Fibroblast of skin of left quadriceps (primary cell): Measurements from ENCODE around the gene ASTN2.
A peak's percentile ranks its signal among the peaks of the same experiment; 100 is the strongest.

Experiments
- DNase-seq, 2 experiments: peaks; one replicate each; pipeline ENCODE4 v3.0.0-alpha.2; 2013; ENCODE audit warnings: low read depth in 2 of 2

Gene ASTN2

GRCh38 chr9:116668970-116669695 lies 745.7 kb downstream of the ASTN2 start:
- no peak for DNase-seq

GRCh38 chr9:116663581-116663980 lies 751.3 kb downstream of the ASTN2 start:
- DNase-seq: no peak

GRCh38 chr9:116662646-116663310 lies 752.1 kb downstream of the ASTN2 start:
- DNase-seq: no peak

- peak; percentile 56 to 64 for DNase-seq
Measured at GRCh38 chr9:116661037-116661954, 753.6 kb downstream of the ASTN2 start.

- no peak for DNase-seq
Measured at GRCh38 chr9:116658265-116658664, 756.6 kb downstream of the ASTN2 start.

GRCh38 chr9:116656977-116657376 lies 757.9 kb downstream of the ASTN2 start:
- DNase-seq: no peak

GRCh38 chr9:116656501-116656971 lies 758.3 kb downstream of the ASTN2 start:
- no peak for DNase-seq

- DNase-seq: no peak
Measured at GRCh38 chr9:116654059-116654355, 760.9 kb downstream of the ASTN2 start.

- DNase-seq: no peak
Measured at GRCh38 chr9:116653348-116654058, 761.4 kb downstream of the ASTN2 start.

- DNase-seq: no peak
Measured at GRCh38 chr9:116647515-116647809, 767.4 kb downstream of the ASTN2 start.

GRCh38 chr9:116646661-116647514 lies 768.0 kb downstream of the ASTN2 start:
- DNase-seq: peak; percentile 48 to 53

GRCh38 chr9:116644091-116644688 lies 770.7 kb downstream of the ASTN2 start:
- peak; percentile 86 to 87 for DNase-seq

- peak; percentile 79 to 81 for DNase-seq
Measured at GRCh38 chr9:116643691-116644090, 771.2 kb downstream of the ASTN2 start.

- no peak for DNase-seq
Measured at GRCh38 chr9:116641292-116642059, 773.4 kb downstream of the ASTN2 start.

- DNase-seq: peak; percentile 72 to 75
Measured at GRCh38 chr9:116639251-116639741, 775.6 kb downstream of the ASTN2 start.

- DNase-seq: no peak
Measured at GRCh38 chr9:116635908-116636307, 778.9 kb downstream of the ASTN2 start.

- DNase-seq: peak; percentile 52 to 53
Measured at GRCh38 chr9:116632990-116633838, 781.6 kb downstream of the ASTN2 start.

GRCh38 chr9:116629634-116630033 lies 785.2 kb downstream of the ASTN2 start:
- no peak for DNase-seq

GRCh38 chr9:116628716-116629115 lies 786.1 kb downstream of the ASTN2 start:
- DNase-seq: peak; percentile 26 to 28
